Fibroblast of the aortic adventitia (primary cell): Measurements from ENCODE around the gene SH3PXD2A. TPM values are rescaled to one million over a fixed set of nuclear protein-coding genes. Genes with fewer than 3 reads are reported as not detected.
"Not testable (repeated sequence)": the region's sequence is repeated elsewhere in the genome, so short reads cannot be mapped to it uniquely, and the experiment has no call there.

ENCODE experiments used
- DNase-seq: peaks from one replicate; pipeline ENCODE4 v3.0.0-alpha.2; 2010; ENCODE audit warnings: low read depth
- H3K4me3 ChIP-seq: 2 replicates; pipeline ENCODE4 v1.5.1; 2011; ENCODE audit warnings: low read depth, mild to moderate bottlenecking, control low read depth, low read length, moderate library complexity
- CTCF ChIP-seq: IDR thresholded peaks from 2 replicates; pipeline ENCODE4 v1.5.1; 2011; ENCODE audit warnings: mild to moderate bottlenecking, low read length, control low read depth, inconsistent platforms; ENCODE audit not compliant: insufficient read depth
- total RNA-seq: library from RNA; depleted of rRNA; stranded (reverse); fragments of >200 nt; gene quantifications from 2 replicates; pipeline ENCODE4 v1.2.3, GENCODE V29; 2012; ENCODE audit warnings: low replicate concordance

The SH3PXD2A gene
- total RNA-seq, 1 donor = 20.4 TPM

- no peak overlapping the region for H3K4me3 ChIP-seq
- no peak for TF ChIP-seq CTCF
- DNase-seq = no peak
Observed at GRCh38 chr10:103814626-103815370, 40.6 kb downstream of the SH3PXD2A start.

- TF ChIP-seq CTCF = no peak
- H3K4me3 ChIP-seq = no peak overlapping the region
Observed at GRCh38 chr10:103814105-103814504, 41.3 kb downstream of the SH3PXD2A start.

GRCh38 chr10:103813312-103813711 lies 42.1 kb downstream of the SH3PXD2A start:
- DNase-seq, H3K4me3 ChIP-seq: not testable (repeated sequence)

More at GRCh38 chr10:103814105-103814504, 41.3 kb downstream of the SH3PXD2A start:
- DNase-seq = no peak

GRCh38 chr10:103812432-103812831 lies 42.9 kb downstream of the SH3PXD2A start:
- DNase-seq = no peak
- H3K4me3 ChIP-seq = no peak overlapping the region
- no peak for TF ChIP-seq CTCF

- H3K4me3 ChIP-seq = no peak overlapping the region
- TF ChIP-seq CTCF = no peak
- DNase-seq = no peak
Observed at GRCh38 chr10:103812004-103812403, 43.4 kb downstream of the SH3PXD2A start.

GRCh38 chr10:103811463-103811862 lies 43.9 kb downstream of the SH3PXD2A start:
- TF ChIP-seq CTCF = no peak
- no peak for DNase-seq
- no peak overlapping the region for H3K4me3 ChIP-seq

GRCh38 chr10:103808780-103809179 lies 46.6 kb downstream of the SH3PXD2A start:
- no peak for DNase-seq
- H3K4me3 ChIP-seq = no peak overlapping the region
- TF ChIP-seq CTCF = no peak
